IMR-90 (cell line): ENCODE results near the gene PDGFD. TPM values are rescaled to one million over a fixed set of nuclear protein-coding genes. Genes with fewer than 3 reads are reported as not detected.

Source experiments
- ATAC-seq: fragments of 200-7000 bp; cut with Tn5 transposase; 2 replicates; pipeline ENCODE4 v1.9.1; 2020; ENCODE audit warnings: low read depth, mild to moderate bottlenecking, moderate library complexity
- BruUV-seq: library from RNA; stranded (reverse); fragments of 400-500 nt; replicated peaks from 2 replicates; lab custom pipeline; 2021; lab: Mats Ljungman, UMichigan
- CTCF ChIA-PET: fragments of 300-600 bp; formaldehyde crosslinking; extraction: SDS; loops from one replicate; lab custom pipeline; 2021; ENCODE audit warnings: antibody characterized with exemption; lab: Yijun Ruan, JAX
- POLR2A ChIA-PET: fragments of 300-600 bp; sonication (Branson Sonifier 250); formaldehyde crosslinking; loops from one replicate; lab custom pipeline; 2022; ENCODE audit warnings: antibody characterized with exemption; ENCODE audit not compliant: unreplicated experiment; lab: Charles Lee
- DNase-seq: peaks from one replicate; pipeline ENCODE4 v3.0.0; 2013
- H2AFZ ChIP-seq: replicated peaks from 2 replicates; pipeline ENCODE3; 2013; ENCODE audit warnings: low read length, mild to moderate bottlenecking; ENCODE audit not compliant: poor library complexity
- H2AK5ac ChIP-seq: 2 replicates; pipeline ENCODE4 v1.6.1; 2013; ENCODE audit warnings: low read depth, low read length, inconsistent platforms
- H2AK9ac ChIP-seq: replicated peaks from 2 replicates; pipeline ENCODE3; 2013; ENCODE audit warnings: mild to moderate bottlenecking, low read depth, low read length, moderate library complexity; ENCODE audit not compliant: poor library complexity
- H2BK120ac ChIP-seq: 2 replicates; pipeline ENCODE4 v1.6.1; 2013; ENCODE audit warnings: low read depth, low read length, inconsistent platforms
- H2BK15ac ChIP-seq: 3 replicates; pipeline ENCODE4 v1.6.1; 2013; ENCODE audit warnings: low read depth, low read length, inconsistent platforms
- H2BK20ac ChIP-seq: 2 replicates; pipeline ENCODE4 v1.6.1; 2013; ENCODE audit warnings: low read depth, mild to moderate bottlenecking, inconsistent platforms, low read length, moderate library complexity
- H2BK5ac ChIP-seq: 2 replicates; pipeline ENCODE4 v1.6.1; 2013; ENCODE audit warnings: mild to moderate bottlenecking, low read depth, low read length, inconsistent platforms; ENCODE audit not compliant: poor library complexity, severe bottlenecking
- H3K14ac ChIP-seq: replicated peaks from 2 replicates; pipeline ENCODE4 v1.6.1; 2013; ENCODE audit warnings: low read depth, low read length, inconsistent platforms
- H3K18ac ChIP-seq: 2 replicates; pipeline ENCODE4 v1.6.1; 2013; ENCODE audit warnings: low read depth, low read length, control low read depth
- H3K23ac ChIP-seq: 2 replicates; pipeline ENCODE4 v1.6.1; 2013; ENCODE audit warnings: low read depth, low read length, inconsistent platforms
- H3K27ac ChIP-seq: 2 replicates; pipeline ENCODE4 v1.5.1; 2013; ENCODE audit warnings: mild to moderate bottlenecking, control low read depth, low read length; ENCODE audit not compliant: insufficient read depth
- H3K27me3 ChIP-seq: 2 replicates; pipeline ENCODE4 v1.6.1; 2013; ENCODE audit warnings: low read length; ENCODE audit not compliant: control insufficient read depth, insufficient read depth
- H3K36me3 ChIP-seq: 2 replicates; pipeline ENCODE4 v1.6.1; 2013; ENCODE audit warnings: low read length, mixed read lengths; ENCODE audit not compliant: control insufficient read depth, insufficient read depth
- H3K4ac ChIP-seq: 2 replicates; pipeline ENCODE4 v1.6.1; 2013; ENCODE audit warnings: low read depth, low read length, inconsistent platforms
- H3K4me1 ChIP-seq: 2 replicates; pipeline ENCODE4 v1.6.1; 2013; ENCODE audit warnings: low read length, mixed read lengths; ENCODE audit not compliant: control insufficient read depth, insufficient read depth
- H3K4me2 ChIP-seq: 2 replicates; pipeline ENCODE4 v1.6.1; 2013; ENCODE audit warnings: low read depth, mild to moderate bottlenecking, control low read depth, low read length, moderate library complexity
- H3K4me3 ChIP-seq: 2 replicates; pipeline ENCODE4 v1.5.1; 2013; ENCODE audit warnings: low read depth, mild to moderate bottlenecking, control low read depth, low read length, moderate library complexity; ENCODE audit not compliant: insufficient read depth
- H3K56ac ChIP-seq: 2 replicates; pipeline ENCODE4 v1.6.1; 2013; ENCODE audit warnings: low read length, inconsistent platforms; ENCODE audit not compliant: insufficient read depth; ENCODE audit errors: extremely low read depth
- H3K79me1 ChIP-seq, 2 experiments: 2 replicates each; pipeline ENCODE4 v1.6.1; 2013; ENCODE audit warnings: low read length in 2 of 2, inconsistent platforms in 1 of 2, low read depth in 1 of 2
- H3K9ac ChIP-seq: 2 replicates; pipeline ENCODE4 v1.6.1; 2013; ENCODE audit warnings: low read depth, low read length, control low read depth
- H3K9me1 ChIP-seq: 2 replicates; pipeline ENCODE4 v1.6.1; 2013; ENCODE audit warnings: low read length, inconsistent platforms; ENCODE audit not compliant: insufficient read depth
- H3K9me3 ChIP-seq: 2 replicates; pipeline ENCODE4 v1.6.1; 2013; ENCODE audit warnings: low read length; ENCODE audit not compliant: control insufficient read depth, insufficient read depth
- H4K20me1 ChIP-seq: 2 replicates; pipeline ENCODE4 v1.6.1; 2013; ENCODE audit warnings: low read length, inconsistent platforms; ENCODE audit not compliant: insufficient read depth
- H4K5ac ChIP-seq: 2 replicates; pipeline ENCODE4 v1.6.1; 2013; ENCODE audit warnings: mild to moderate bottlenecking, low read depth, low read length, control low read depth
- H4K8ac ChIP-seq, 2 experiments: 2 replicates each; pipeline ENCODE4 v1.6.1; 2013; ENCODE audit warnings: low read depth in 2 of 2, low read length in 2 of 2, control low read depth in 1 of 2, inconsistent platforms in 1 of 2
- H4K91ac ChIP-seq: 2 replicates; pipeline ENCODE4 v1.6.1; 2013; ENCODE audit warnings: low read depth, low read length, inconsistent platforms; ENCODE audit not compliant: insufficient read depth
- MAFK ChIP-seq: IDR thresholded peaks from 2 replicates; pipeline ENCODE4 v1.6.1; 2012; ENCODE audit warnings: low read depth, low read length, improper control_type of control experiment
- MXI1 ChIP-seq: IDR thresholded peaks from 2 replicates; pipeline ENCODE4 v1.6.1; 2012; ENCODE audit warnings: low read depth, mild to moderate bottlenecking, low read length, moderate library complexity, borderline replicate concordance
- POLR2A ChIP-seq: IDR thresholded peaks from 2 replicates; pipeline ENCODE4 v1.6.1; 2012; ENCODE audit warnings: mild to moderate bottlenecking, low read depth, low read length
- RFX5 ChIP-seq: IDR thresholded peaks from 2 replicates; pipeline ENCODE4 v1.8.0; 2012; ENCODE audit warnings: low read depth, mild to moderate bottlenecking, low read length, moderate library complexity
- SMC3 ChIP-seq: fragments of 150-350 bp; IDR thresholded peaks from 2 replicates; pipeline ENCODE4 v1.6.1; 2016; ENCODE audit warnings: low read depth, mild to moderate bottlenecking, antibody characterized with exemption, low read length, moderate library complexity
- USF2 ChIP-seq: fragments of 150-350 bp; IDR thresholded peaks from 2 replicates; pipeline ENCODE4 v1.6.1; 2017; ENCODE audit warnings: mild to moderate bottlenecking, antibody characterized with exemption, low read length, low read depth
- WGBS, 2 experiments: methylation state at CpG; one replicate each; pipeline versions ENCODE4 v1.1.5 to v1.1.7; 2013; ENCODE audit warnings: missing lambda C conversion rate in 2 of 2; ENCODE audit not compliant: insufficient read length in 1 of 2; ENCODE audit errors: extremely low coverage in 2 of 2; 5-methylcytosine and 5-hydroxymethylcytosine counted together
- dilution Hi-C: fragments of 300-500 bp; cut with HindIII; formaldehyde crosslinking; loops from one replicate; pipeline ENCODE4 v1.14.3; 2018; ENCODE audit warnings: low sequenced_read_pairs; ENCODE audit not compliant: unreplicated experiment
- in situ Hi-C: fragments of 300-500 bp; cut with MboI; formaldehyde crosslinking; loops from 3 replicates; pipeline ENCODE4 v1.14.3; 2019; ENCODE audit warnings: low sequenced_read_pairs, inconsistent platforms, mixed read lengths
- intact Hi-C: fragments of 100-400 bp; cut with micrococcal nuclease; formaldehyde crosslinking; loops from 2 replicates; pipeline ENCODE4 v1.10.0; 2022
- polyA plus RNA-seq, 3 experiments: library from polyadenylated mRNA; depleted of rRNA; stranded (reverse); fragments of >200 nt; gene quantifications; 2 replicates each; pipeline ENCODE4 v1.2.3, GENCODE V29; 2012; ENCODE audit warnings: low replicate concordance in 1 of 3
- total RNA-seq: library from RNA; depleted of rRNA; stranded (reverse); fragments of >200 nt; gene quantifications from 2 replicates; pipeline ENCODE4 v1.2.3, GENCODE V29; 2012

The PDGFD gene
- total and polyA plus RNA-seq, 2 of the 4 experiments (the other 2 are of a cell fraction), result 2.1 to 3.0 TPM

GRCh38 chr11:103875855-103876510 lies 288.0 kb downstream of the PDGFD start:
- Histone ChIP-seq H2BK5ac (no peak overlapping the region), H2BK15ac (no peak overlapping the region), H2BK120ac (no peak overlapping the region), H2AK9ac (no peak overlapping the region), H3K4me2 (no peak overlapping the region), H3K4me3 (no peak overlapping the region), H4K91ac (no peak overlapping the region), H3K9ac (no peak overlapping the region), H3K56ac (no peak overlapping the region), H3K4me1 (no peaks in the 10 kb centered on the region), H3K79me1 (no peaks in the 10 kb centered on the region), H4K8ac (no peak overlapping the region), H3K9me3 (no peaks in the 10 kb centered on the region), H4K5ac (no peak overlapping the region), H2AK5ac (no peak overlapping the region), H3K18ac (no peak overlapping the region), H2AFZ (no peak overlapping the region), H4K20me1 (no peaks in the 10 kb centered on the region), H3K27ac (no peak overlapping the region), H3K36me3 (no peaks in the 10 kb centered on the region), H3K27me3 (no peaks in the 10 kb centered on the region), H3K23ac (no peak overlapping the region), H3K9me1 (no peaks in the 10 kb centered on the region), H3K14ac (no peak overlapping the region), H2BK20ac (no peak overlapping the region), H3K4ac (no peak overlapping the region)
- no peak for DNase-seq
- ATAC-seq, result no peak
- dilution Hi-C loops (no loop called here), intact Hi-C loops (no loop called here), in situ Hi-C loops (no loop called here)
- CTCF ChIA-PET, result no interaction called here
- WGBS, 2 experiments, result no CpG with 5 or more reads among the region's 2 CpGs
- no peak for TF ChIP-seq RFX5
- TF ChIP-seq USF2, result no peak
- TF ChIP-seq POLR2A, result no peak
- TF ChIP-seq MAFK, result no peak
- TF ChIP-seq MXI1, result no peak
- TF ChIP-seq SMC3, result no peak
- POLR2A ChIA-PET, result no interaction called here
- no TSS peak for BruUV-seq
